ENCODE measurements around the gene PLCB4.

PLCB4 gene

DNA sequence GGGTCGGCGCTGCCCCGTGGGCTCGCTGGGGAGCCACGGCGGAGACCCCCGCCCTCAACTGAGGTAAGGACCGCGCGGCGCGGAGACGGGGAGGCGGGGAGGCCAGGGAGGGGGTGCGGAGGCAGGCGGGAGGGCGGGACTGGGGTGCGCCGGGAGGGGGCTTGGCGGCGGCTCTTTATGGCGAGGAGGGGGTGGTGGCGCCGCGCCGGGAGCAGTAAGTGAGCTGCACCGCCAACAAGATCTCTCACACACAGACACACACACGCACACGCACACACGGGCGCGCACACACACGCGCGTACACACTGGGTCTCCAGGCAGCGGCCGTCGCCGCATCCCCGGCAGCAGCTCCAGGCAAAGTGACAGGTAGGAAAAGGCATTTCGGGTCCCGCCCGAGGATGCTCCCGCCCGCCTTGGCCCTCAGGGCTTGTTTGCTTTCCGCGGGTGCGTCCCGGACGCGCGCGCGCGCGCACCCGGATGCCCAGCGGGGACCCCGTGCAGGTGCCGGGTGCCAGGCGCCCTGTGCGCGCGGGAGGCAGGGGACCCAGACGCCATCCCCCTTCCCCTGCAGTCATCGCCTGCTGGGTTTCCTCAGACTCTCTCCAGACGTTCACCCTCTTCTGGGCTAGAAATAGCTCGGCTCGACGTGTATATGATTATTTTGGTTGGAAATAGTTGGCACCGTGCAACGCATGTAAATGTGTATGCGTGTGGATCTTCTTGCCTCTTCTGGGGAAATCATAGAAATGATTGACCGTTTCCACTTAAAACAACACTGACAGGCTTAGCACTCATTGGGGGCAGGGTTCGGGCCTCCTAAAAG lies at the start of gene PLCB4:
PLCB4 (plus strand) TSS at position 247 of the 823 bp plus-strand sequence. CDS start 238,728 bp downstream, outside the sequence.
- DNase-seq (ENCODE audit: insufficient read length, low spot score) (peak; percentile 82), FAIRE-seq (no peak)
- peak; percentile 63 for TF ChIP-seq POLR2A (IDR thresholded peaks at IDR 0.05; ENCODE audit: low read depth, low read length)

- TF ChIP-seq POLR2A (IDR thresholded peaks at IDR 0.05; ENCODE audit: low read depth, low read length), result no peak
- DNase-seq (ENCODE audit: insufficient read length, low spot score) (no peak), FAIRE-seq (no peak)
Measured at GRCh38 chr20:9019833-9020232, 49.1 kb upstream of the PLCB4 start.

- no peak for DNase-seq (ENCODE audit: insufficient read length, low spot score)
- no peak for TF ChIP-seq POLR2A (IDR thresholded peaks at IDR 0.05; ENCODE audit: low read depth, low read length)
- no peak for FAIRE-seq
Measured at GRCh38 chr20:9021216-9021615, 47.7 kb upstream of the PLCB4 start.

DNA sequence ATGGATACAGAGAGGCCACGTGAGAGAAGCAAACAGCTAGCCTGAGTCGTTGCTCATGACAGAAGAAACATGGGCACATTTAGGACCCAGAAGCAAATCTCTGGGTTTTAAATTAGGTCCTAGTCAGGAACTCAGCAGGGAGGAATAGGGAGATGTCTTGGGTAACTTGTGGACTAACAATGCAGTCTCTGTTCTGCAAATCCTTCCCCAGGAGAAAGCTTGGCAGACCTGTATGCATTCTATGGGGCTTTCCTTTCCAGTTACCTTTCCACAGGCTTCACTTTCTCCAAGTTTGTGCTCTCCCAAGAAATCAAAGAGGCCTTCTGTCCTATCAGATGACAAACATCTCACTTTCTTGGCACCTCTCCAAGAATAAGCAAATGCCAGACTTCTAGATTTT lies 47.2 kb upstream of the PLCB4 start:
- DNase-seq (ENCODE audit: insufficient read length, low spot score) (peak; percentile 15), FAIRE-seq (peak; percentile 68)

DNA sequence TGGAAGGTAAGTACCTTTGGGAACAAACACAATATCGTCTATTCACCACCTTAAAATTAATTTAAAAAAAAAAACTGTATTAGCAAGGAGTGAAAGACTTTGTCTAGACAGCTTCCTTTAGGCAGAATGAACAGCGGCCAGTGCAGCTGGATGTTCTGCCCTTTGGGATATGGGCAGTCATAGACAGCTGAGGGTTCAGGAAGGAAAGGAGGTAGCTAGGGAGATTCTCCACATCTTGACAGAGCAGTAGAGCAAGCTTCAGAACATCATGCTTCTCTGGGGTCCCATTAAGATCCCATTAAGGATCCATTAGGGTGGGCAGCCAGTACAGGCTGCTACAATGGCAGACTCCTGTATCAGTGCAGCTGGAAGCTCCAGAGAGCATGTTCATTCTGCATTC lies 46.5 kb upstream of the PLCB4 start:
- FAIRE-seq (no peak), DNase-seq (ENCODE audit: insufficient read length, low spot score) (no peak)
- no peak for TF ChIP-seq POLR2A (IDR thresholded peaks at IDR 0.05; ENCODE audit: low read depth, low read length)

More for the DNA sequence above, 47.2 kb upstream of the PLCB4 start:
- TF ChIP-seq POLR2A (IDR thresholded peaks at IDR 0.05; ENCODE audit: low read depth, low read length), result no peak

DNA sequence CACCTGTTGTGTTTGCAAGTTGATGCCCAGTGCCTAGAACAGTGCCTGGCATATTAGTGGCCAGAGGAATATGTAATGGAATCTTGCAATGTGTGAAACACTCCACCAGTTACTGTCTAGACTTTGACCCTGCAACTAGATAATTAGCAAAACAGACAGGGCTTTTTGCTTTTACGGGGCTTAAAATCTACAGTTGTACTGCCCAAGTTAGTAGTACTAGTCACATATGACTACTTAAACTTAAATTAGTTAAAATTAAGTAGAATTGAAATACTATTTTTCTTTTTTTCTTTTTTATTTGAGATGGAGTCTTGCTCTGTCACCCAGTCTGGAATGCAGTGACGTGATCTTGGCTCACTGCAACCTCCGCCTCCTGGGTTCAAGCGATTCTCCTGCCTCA lies 44.3 kb upstream of the PLCB4 start:
- no peak for TF ChIP-seq POLR2A (IDR thresholded peaks at IDR 0.05; ENCODE audit: low read depth, low read length)
- DNase-seq (ENCODE audit: insufficient read length, low spot score) (no peak), FAIRE-seq (no peak)

DNA sequence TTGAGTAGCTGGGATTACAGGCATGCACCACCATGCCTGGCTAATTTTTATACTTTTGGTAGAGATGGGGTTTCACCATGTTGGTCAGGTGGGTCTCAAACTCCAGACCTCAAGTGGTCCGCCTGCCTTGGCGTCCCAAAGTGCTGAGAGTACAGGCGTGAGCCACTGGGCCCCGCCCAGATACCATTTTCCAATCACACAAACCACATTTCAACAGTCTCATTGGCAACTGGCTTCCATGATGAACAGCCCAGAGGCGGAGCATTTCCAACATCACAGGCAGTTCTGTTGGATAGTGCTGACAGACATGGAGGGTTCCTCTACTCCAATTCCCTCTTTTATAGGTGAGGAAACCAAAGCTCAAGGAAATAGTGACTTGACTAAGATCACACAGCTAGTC lies 43.9 kb upstream of the PLCB4 start:
- DNase-seq (ENCODE audit: insufficient read length, low spot score) (no peak), FAIRE-seq (no peak)
- TF ChIP-seq POLR2A (IDR thresholded peaks at IDR 0.05; ENCODE audit: low read depth, low read length), result no peak

GRCh38 chr20:9025643-9026042 lies 43.2 kb upstream of the PLCB4 start:
- no peak for TF ChIP-seq POLR2A (IDR thresholded peaks at IDR 0.05; ENCODE audit: low read depth, low read length)
- no peak for DNase-seq (ENCODE audit: insufficient read length, low spot score)
- no peak for FAIRE-seq

GRCh38 chr20:9027626-9028025 lies 41.3 kb upstream of the PLCB4 start:
- FAIRE-seq (no peak), DNase-seq (ENCODE audit: insufficient read length, low spot score) (no peak)
- TF ChIP-seq POLR2A (IDR thresholded peaks at IDR 0.05; ENCODE audit: low read depth, low read length), result no peak

GRCh38 chr20:9028419-9028818 lies 40.5 kb upstream of the PLCB4 start:
- no peak for TF ChIP-seq POLR2A (IDR thresholded peaks at IDR 0.05; ENCODE audit: low read depth, low read length)

DNA sequence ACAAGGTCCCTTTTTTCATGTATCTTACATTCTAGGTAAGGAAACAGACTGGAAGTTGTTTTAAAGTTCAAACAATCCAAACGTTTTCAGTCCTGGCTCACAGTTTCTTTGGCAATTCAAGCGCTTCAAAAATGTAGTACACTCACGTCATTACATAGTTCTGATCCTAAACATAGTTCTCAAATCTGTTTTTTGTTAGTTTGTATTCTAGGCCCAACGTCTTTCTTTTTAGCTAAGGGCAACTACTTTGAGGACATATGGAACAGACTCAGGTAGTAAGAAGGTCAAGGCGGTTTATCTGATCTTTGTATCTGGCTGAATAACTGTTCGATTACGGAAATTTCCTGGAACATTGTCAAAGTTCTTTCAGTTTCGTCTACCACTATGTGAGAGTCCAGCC lies 36.9 kb upstream of the PLCB4 start:
- DNase-seq (ENCODE audit: insufficient read length, low spot score), result no peak
- no peak for FAIRE-seq
- TF ChIP-seq POLR2A (IDR thresholded peaks at IDR 0.05; ENCODE audit: low read depth, low read length), result no peak

More at GRCh38 chr20:9028419-9028818, 40.5 kb upstream of the PLCB4 start:
- DNase-seq (ENCODE audit: insufficient read length, low spot score) (no peak), FAIRE-seq (no peak)

DNA sequence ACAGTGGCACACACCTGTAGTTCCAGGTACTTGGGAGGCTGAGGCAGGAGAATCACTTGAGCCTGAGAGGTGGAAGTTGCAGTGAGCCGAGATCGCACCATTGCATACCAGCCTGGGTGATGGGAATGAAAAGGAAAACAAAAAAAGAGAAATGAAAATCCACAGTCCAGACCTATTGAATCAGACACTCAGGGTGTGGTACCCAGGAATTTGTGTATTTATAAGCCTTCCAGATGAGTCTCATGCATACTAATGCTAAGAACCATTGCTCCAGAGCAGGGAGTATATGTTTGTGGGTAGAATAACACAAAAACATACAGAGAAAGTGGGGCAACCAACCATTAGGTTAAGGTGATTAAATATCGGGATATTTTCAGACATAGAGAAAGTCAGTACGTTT lies 36.1 kb upstream of the PLCB4 start:
- no peak for FAIRE-seq
- no peak for TF ChIP-seq POLR2A (IDR thresholded peaks at IDR 0.05; ENCODE audit: low read depth, low read length)
- DNase-seq (ENCODE audit: insufficient read length, low spot score), result no peak

GRCh38 chr20:9035126-9035525 lies 33.8 kb upstream of the PLCB4 start:
- DNase-seq (ENCODE audit: insufficient read length, low spot score) (peak; percentile 34), FAIRE-seq (peak; percentile 84)
- TF ChIP-seq POLR2A (IDR thresholded peaks at IDR 0.05; ENCODE audit: low read depth, low read length), result no peak

DNA sequence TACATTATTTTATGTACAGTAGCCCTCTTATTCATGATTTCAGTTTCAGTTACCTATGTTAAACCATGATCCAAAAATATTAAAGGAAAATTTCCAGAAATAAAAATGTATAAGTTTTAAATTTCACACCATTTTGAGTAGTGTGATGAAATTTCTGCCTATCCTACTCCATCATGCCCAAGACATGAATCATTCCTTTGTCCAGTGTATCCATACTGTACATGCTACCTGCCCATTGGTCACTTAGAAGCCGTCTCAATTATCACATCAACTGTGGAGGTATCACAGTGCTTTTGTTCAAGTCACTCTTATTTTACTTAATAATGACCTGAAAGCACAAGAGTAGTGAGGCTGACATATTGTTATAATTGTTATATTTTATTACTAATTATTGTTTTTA lies 32.3 kb upstream of the PLCB4 start:
- FAIRE-seq, result no peak
- TF ChIP-seq POLR2A (IDR thresholded peaks at IDR 0.05; ENCODE audit: low read depth, low read length), result no peak
- DNase-seq (ENCODE audit: insufficient read length, low spot score), result no peak

GRCh38 chr20:9038791-9039535 lies 29.9 kb upstream of the PLCB4 start:
- DNase-seq (ENCODE audit: insufficient read length, low spot score), result no peak
- TF ChIP-seq POLR2A (IDR thresholded peaks at IDR 0.05; ENCODE audit: low read depth, low read length), result no peak
- no peak for FAIRE-seq
